Activated T-helper 1 cell treated with anti-CD3 and anti-CD28 coated beads, Interleukin-12 subunit alpha, Interleukin-12 subunit beta, Interleukin-2, Interleukin-4 antibody, amounts not matched to agents 30 ng/mL and 10 ng/mL and 1 ng/mL, durations not matched to agents 14 hours and 24 hours and 36 hours (primary cell): ENCODE measurements around the gene UGT1A10. TPM values are rescaled to one million over a fixed set of nuclear protein-coding genes. Genes with fewer than 3 reads are reported as not detected.

Source experiments
- DNase-seq: peaks from one replicate; pipeline ENCODE4 v3.0.0; 2021; ENCODE audit warnings: low spot score
- H3K27ac Mint-ChIP-seq: one replicate; pipeline ENCODE4 v1.8.0; 2021; ENCODE audit warnings: mild to moderate bottlenecking, mixed read lengths
- H3K27me3 Mint-ChIP-seq: one replicate; pipeline ENCODE4 v1.8.0; 2022; ENCODE audit warnings: mild to moderate bottlenecking, moderate library complexity, mixed read lengths; ENCODE audit not compliant: insufficient read depth
- H3K36me3 Mint-ChIP-seq: one replicate; pipeline ENCODE4 v1.8.0; 2021; ENCODE audit warnings: low read depth, mixed read lengths
- H3K4me1 Mint-ChIP-seq: one replicate; pipeline ENCODE4 v1.8.0; 2021; ENCODE audit warnings: low read depth, mixed read lengths
- H3K4me3 Mint-ChIP-seq: one replicate; pipeline ENCODE4 v1.8.0; 2021; ENCODE audit warnings: mild to moderate bottlenecking, moderate library complexity, mixed read lengths
- H3K9me3 Mint-ChIP-seq: one replicate; pipeline ENCODE4 v1.8.0; 2021; ENCODE audit warnings: mixed read lengths
- intact Hi-C: fragments of 100-400 bp; cut with micrococcal nuclease; formaldehyde crosslinking; loops from one replicate; pipeline ENCODE4 v1.15.1; 2024
- total RNA-seq: library from RNA; stranded (reverse); gene quantifications from 2 replicates; pipeline ENCODE4 v1.2.3, GENCODE V29; 2022

Gene UGT1A10
- total RNA-seq, 1 donor from 2014 or later = not detected

- H3K27me3 Mint-ChIP-seq = peaks cover 2% of the 10 kb centered on the region
- no peaks in the 10 kb centered on the region for H3K9me3 Mint-ChIP-seq
- intact Hi-C loops = no loop called here
- H3K4me3 Mint-ChIP-seq = no peak overlapping the region
- H3K36me3 Mint-ChIP-seq = no peaks in the 10 kb centered on the region
- no peaks in the 10 kb centered on the region for H3K4me1 Mint-ChIP-seq
- DNase-seq = no peak
- no peak overlapping the region for H3K27ac Mint-ChIP-seq
Observed at GRCh38 chr2:233761040-233761769, 125.0 kb downstream of the UGT1A10 start.

DNA sequence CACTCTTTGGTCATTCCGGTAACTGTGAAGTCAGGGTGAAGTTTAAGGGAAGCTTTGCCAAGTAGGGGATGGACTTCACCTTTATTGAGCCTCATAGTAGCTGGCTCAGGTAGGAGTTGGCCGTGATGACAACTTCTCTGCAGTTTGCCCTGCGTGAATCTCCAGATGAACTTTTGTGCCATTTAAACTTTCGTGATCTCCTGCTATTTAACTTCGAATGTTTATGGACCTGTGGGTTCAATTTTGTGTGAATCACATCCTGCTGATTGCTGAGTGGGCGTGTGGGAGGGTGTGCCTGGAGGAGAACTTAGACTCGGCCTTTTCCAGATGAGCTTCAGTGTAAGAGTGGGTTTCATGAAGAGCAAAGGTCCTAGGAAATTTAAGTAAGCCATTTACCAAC lies 128.0 kb downstream of the UGT1A10 start:
- no peaks in the 10 kb centered on the region for H3K4me1 Mint-ChIP-seq
- no peak overlapping the region for H3K4me3 Mint-ChIP-seq
- H3K27me3 Mint-ChIP-seq = no peaks in the 10 kb centered on the region
- no peaks in the 10 kb centered on the region for H3K36me3 Mint-ChIP-seq
- H3K9me3 Mint-ChIP-seq = no peaks in the 10 kb centered on the region
- H3K27ac Mint-ChIP-seq = no peak overlapping the region
- no peak for DNase-seq
- intact Hi-C loops = no loop called here

DNA sequence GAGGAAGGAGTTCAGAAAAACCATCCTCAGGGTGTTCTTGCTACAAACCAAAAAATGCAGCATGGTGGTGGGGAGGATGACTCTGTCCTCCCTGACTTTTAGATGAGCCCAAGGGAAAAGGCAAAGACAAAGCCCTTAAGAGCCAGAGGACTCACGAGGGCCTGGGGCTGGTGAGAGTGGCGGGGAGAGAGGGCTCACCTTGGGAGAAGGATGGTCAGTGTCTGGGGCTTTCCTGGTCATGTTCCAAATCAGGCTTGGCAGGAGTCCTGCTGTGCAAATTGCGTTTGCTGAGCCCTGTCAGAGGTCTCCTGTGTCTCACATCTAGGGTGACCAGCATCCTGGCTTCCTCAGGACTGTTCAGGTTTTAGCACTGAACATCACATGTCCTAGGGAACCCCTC lies 128.5 kb downstream of the UGT1A10 start:
- intact Hi-C loops = no loop called here
- no peaks in the 10 kb centered on the region for H3K4me1 Mint-ChIP-seq
- no peak overlapping the region for H3K4me3 Mint-ChIP-seq
- no peaks in the 10 kb centered on the region for H3K9me3 Mint-ChIP-seq
- no peaks in the 10 kb centered on the region for H3K36me3 Mint-ChIP-seq
- no peak for DNase-seq
- H3K27me3 Mint-ChIP-seq = no peaks in the 10 kb centered on the region
- no peak overlapping the region for H3K27ac Mint-ChIP-seq

GRCh38 chr2:233766416-233766815 lies 130.2 kb downstream of the UGT1A10 start:
- Mint-ChIP-seq H3K27me3 (peaks cover 4% of the 10 kb centered on the region), H3K27ac (no peak overlapping the region), H3K4me3 (no peak overlapping the region), H3K36me3 (no peaks in the 10 kb centered on the region), H3K9me3 (no peaks in the 10 kb centered on the region), H3K4me1 (no peaks in the 10 kb centered on the region)
- DNase-seq = no peak
- intact Hi-C loops = no loop called here

- H3K9me3 Mint-ChIP-seq = no peaks in the 10 kb centered on the region
Observed at GRCh38 chr2:233768076-233768475, 131.8 kb downstream of the UGT1A10 start.

DNA sequence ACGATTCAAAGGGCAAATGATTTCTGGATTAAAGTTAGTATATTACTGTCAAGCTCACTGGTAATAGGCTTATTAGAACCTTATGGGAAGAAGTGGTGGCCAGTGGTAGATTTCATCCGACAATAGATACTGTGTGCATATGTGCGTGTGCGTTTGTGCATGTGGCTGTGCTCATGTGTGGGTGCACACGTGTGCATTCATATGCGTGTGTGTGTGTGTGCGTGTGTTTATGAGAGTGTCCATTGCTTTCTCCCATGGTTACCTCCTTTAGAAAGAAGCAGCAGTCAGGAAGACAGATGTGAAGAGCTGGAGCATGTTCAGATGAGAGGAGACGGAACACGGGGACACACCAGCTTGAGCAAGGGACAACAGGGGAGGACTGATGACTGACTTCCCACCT lies 133.0 kb downstream of the UGT1A10 start:
- no peak overlapping the region for H3K27ac Mint-ChIP-seq
- no peaks in the 10 kb centered on the region for H3K9me3 Mint-ChIP-seq
- intact Hi-C loops = no loop called here
- H3K36me3 Mint-ChIP-seq = no peaks in the 10 kb centered on the region
- no peak for DNase-seq
- no peaks in the 10 kb centered on the region for H3K4me1 Mint-ChIP-seq
- H3K4me3 Mint-ChIP-seq = no peak overlapping the region
- peaks cover 4% of the 10 kb centered on the region for H3K27me3 Mint-ChIP-seq

More at GRCh38 chr2:233768076-233768475, 131.8 kb downstream of the UGT1A10 start:
- DNase-seq = no peak
- H3K4me1 Mint-ChIP-seq = no peaks in the 10 kb centered on the region
- intact Hi-C loops = no loop called here
- H3K36me3 Mint-ChIP-seq = no peaks in the 10 kb centered on the region
- H3K27ac Mint-ChIP-seq = no peak overlapping the region
- H3K27me3 Mint-ChIP-seq = peaks cover 4% of the 10 kb centered on the region
- no peak overlapping the region for H3K4me3 Mint-ChIP-seq

DNA sequence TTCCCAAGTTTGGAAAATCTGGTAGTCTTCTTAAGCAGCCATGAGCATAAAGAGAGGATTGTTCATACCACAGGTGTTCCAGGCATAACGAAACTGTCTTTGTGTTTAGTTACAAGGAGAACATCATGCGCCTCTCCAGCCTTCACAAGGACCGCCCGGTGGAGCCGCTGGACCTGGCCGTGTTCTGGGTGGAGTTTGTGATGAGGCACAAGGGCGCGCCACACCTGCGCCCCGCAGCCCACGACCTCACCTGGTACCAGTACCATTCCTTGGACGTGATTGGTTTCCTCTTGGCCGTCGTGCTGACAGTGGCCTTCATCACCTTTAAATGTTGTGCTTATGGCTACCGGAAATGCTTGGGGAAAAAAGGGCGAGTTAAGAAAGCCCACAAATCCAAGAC lies 135.9 kb downstream of the UGT1A10 start:
- H3K27me3 Mint-ChIP-seq = peaks cover 4% of the 10 kb centered on the region
- no peaks in the 10 kb centered on the region for H3K36me3 Mint-ChIP-seq
- no peaks in the 10 kb centered on the region for H3K4me1 Mint-ChIP-seq
- no peak for DNase-seq
- intact Hi-C loops = no loop called here
- H3K4me3 Mint-ChIP-seq = no peak overlapping the region
- H3K27ac Mint-ChIP-seq = no peak overlapping the region
- H3K9me3 Mint-ChIP-seq = peaks cover 4% of the 10 kb centered on the region

DNA sequence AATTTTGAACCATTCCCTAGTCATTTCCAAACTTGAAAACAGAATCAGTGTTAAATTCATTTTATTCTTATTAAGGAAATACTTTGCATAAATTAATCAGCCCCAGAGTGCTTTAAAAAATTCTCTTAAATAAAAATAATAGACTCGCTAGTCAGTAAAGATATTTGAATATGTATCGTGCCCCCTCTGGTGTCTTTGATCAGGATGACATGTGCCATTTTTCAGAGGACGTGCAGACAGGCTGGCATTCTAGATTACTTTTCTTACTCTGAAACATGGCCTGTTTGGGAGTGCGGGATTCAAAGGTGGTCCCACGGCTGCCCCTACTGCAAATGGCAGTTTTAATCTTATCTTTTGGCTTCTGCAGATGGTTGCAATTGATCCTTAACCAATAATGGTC lies 136.3 kb downstream of the UGT1A10 start:
- Mint-ChIP-seq H3K27ac (no peak overlapping the region), H3K4me3 (no peak overlapping the region), H3K27me3 (peaks cover 4% of the 10 kb centered on the region), H3K36me3 (no peaks in the 10 kb centered on the region), H3K9me3 (peaks cover 4% of the 10 kb centered on the region), H3K4me1 (no peaks in the 10 kb centered on the region)
- DNase-seq = no peak
- intact Hi-C loops = no loop called here

- peaks cover 4% of the 10 kb centered on the region for H3K27me3 Mint-ChIP-seq
- intact Hi-C loops = no loop called here
Observed at GRCh38 chr2:233773854-233774253, 137.6 kb downstream of the UGT1A10 start.

GRCh38 chr2:233775414-233775813 lies 139.2 kb downstream of the UGT1A10 start:
- Mint-ChIP-seq H3K27me3 (peaks cover 8% of the 10 kb centered on the region), H3K27ac (no peak overlapping the region), H3K4me1 (no peaks in the 10 kb centered on the region), H3K36me3 (no peaks in the 10 kb centered on the region), H3K9me3 (peaks cover 4% of the 10 kb centered on the region), H3K4me3 (no peak overlapping the region)
- intact Hi-C loops = no loop called here
- no peak for DNase-seq

More at GRCh38 chr2:233773854-233774253, 137.6 kb downstream of the UGT1A10 start:
- H3K4me1 Mint-ChIP-seq = no peaks in the 10 kb centered on the region
- no peak overlapping the region for H3K27ac Mint-ChIP-seq
- no peaks in the 10 kb centered on the region for H3K36me3 Mint-ChIP-seq
- H3K4me3 Mint-ChIP-seq = no peak overlapping the region
- H3K9me3 Mint-ChIP-seq = peaks cover 4% of the 10 kb centered on the region
- DNase-seq = no peak

DNA sequence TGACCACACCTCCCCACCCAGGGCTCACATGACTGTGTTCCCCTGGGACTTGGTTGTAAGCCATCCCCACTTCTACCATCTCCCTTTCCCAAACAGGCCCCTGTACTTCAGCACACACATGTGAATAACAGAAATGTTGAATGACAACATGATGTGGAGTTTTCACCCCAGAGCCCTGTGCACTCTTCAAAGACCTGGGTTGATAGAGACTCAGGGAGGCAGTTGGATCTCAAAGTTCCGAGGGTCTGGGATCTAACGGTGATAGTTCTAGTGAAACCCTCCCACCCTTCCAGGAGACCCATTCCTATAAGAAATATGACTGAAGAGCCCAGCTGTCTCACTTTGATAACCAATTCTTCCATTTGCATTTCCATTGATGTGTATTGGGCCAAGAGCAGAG lies 141.8 kb downstream of the UGT1A10 start, which contains the start of gene MROH2A:
TSS of gene MROH2A (plus strand) at position 301 of the 400 bp plus-strand sequence. CDS start 1,029 bp downstream, outside the sequence.
- intact Hi-C loops = no loop called here
- Mint-ChIP-seq H3K9me3 (peaks cover 4% of the 10 kb centered on the region), H3K36me3 (no peaks in the 10 kb centered on the region), H3K27ac (no peak within 1 kb of the TSS), H3K4me1 (no peaks in the 10 kb centered on the region), H3K4me3 (no peak within 1 kb of the TSS), H3K27me3 (peaks cover 12% of the 10 kb centered on the region)
- DNase-seq = no peak

DNA sequence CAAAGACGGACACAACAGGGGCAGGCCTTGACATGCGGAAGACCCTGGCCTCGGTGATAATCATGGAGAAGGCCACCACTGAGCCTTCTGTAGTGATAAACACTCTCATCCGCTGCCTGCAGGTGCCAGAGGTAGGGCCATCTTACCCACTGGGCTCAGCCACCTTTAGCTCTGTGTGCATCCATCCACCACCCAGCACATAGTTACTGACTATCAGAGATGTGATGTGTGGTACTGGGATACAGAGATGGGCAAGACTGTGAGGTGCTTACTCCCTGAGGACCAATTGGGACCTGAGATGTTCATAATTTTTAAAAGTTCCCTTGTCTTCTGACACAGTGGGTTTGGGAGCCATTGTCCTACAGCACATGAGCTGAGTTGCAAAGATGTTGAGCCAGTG lies 143.5 kb downstream of the UGT1A10 start:
- intact Hi-C loops = no loop called here
- Mint-ChIP-seq H3K9me3 (peaks cover 4% of the 10 kb centered on the region), H3K4me1 (no peaks in the 10 kb centered on the region), H3K27me3 (peaks cover 12% of the 10 kb centered on the region), H3K4me3 (no peak overlapping the region), H3K36me3 (no peaks in the 10 kb centered on the region), H3K27ac (no peak overlapping the region)
- no peak for DNase-seq

DNA sequence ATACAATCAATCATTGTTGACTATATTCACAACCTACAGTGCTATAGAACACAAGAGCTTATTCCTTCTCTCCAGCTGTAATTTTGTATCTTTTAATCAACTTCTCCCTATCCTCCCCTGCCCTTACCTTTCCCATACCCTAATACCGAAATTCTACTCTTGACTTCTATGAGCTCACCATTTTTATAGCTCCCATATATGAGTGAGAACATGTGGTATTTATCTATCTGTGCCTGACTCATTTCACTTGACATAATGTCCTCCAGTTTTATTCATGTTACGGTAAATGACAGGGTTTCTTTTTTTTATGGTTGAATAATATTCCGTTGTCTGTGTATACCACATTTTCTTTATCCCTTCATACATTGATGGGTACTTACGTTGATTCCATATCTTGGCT lies 144.5 kb downstream of the UGT1A10 start:
- peaks cover 3% of the 10 kb centered on the region for H3K9me3 Mint-ChIP-seq
- intact Hi-C loops = no loop called here
- no peak overlapping the region for H3K27ac Mint-ChIP-seq
- no peaks in the 10 kb centered on the region for H3K4me1 Mint-ChIP-seq
- H3K4me3 Mint-ChIP-seq = no peak overlapping the region
- no peaks in the 10 kb centered on the region for H3K36me3 Mint-ChIP-seq
- peaks cover 12% of the 10 kb centered on the region for H3K27me3 Mint-ChIP-seq
- no peak for DNase-seq

DNA sequence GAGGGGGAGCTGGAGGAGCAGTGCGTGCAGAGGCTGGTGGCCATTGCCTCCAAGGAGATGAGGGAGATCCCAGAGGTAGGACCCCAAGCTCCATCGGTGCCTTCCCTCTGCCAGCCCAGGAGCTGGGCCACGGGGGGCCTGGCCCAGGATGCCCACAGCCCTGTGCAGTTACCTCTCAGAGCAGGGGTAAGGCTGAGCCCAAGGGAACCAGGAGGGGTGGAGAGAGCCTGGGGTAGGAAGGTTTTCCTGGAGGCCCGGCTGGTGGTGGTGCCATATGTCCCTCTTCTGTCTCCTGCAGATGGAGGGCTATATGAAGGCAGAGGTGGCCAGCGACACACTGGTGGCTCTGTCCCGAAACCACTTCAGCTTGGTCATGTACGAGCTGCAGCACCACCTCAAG lies 153.3 kb downstream of the UGT1A10 start:
- no peak for DNase-seq
- Mint-ChIP-seq H3K36me3 (no peaks in the 10 kb centered on the region), H3K27me3 (no peaks in the 10 kb centered on the region), H3K4me1 (no peaks in the 10 kb centered on the region), H3K4me3 (no peak overlapping the region), H3K9me3 (no peaks in the 10 kb centered on the region), H3K27ac (no peak overlapping the region)
- intact Hi-C loops = no loop called here
